H9 (cell line): Measurements from ENCODE around the gene CDK10. TPM values are rescaled to one million over a fixed set of nuclear protein-coding genes. Genes with fewer than 3 reads are reported as not detected.

ENCODE experiments used
- DNase-seq: peaks from one replicate; pipeline ENCODE4 v3.0.0-alpha.2; 2017
- H2AFZ ChIP-seq: one replicate; pipeline ENCODE4 v1.6.1; 2013; ENCODE audit warnings: mild to moderate bottlenecking, low read length, control low read depth, moderate library complexity
- H2AK5ac ChIP-seq: 2 replicates; pipeline ENCODE4 v1.6.1; 2013; ENCODE audit warnings: low read length, control low read depth, mixed read lengths; ENCODE audit not compliant: insufficient read length
- H2BK120ac ChIP-seq: one replicate; pipeline ENCODE4 v1.6.1; 2013; ENCODE audit warnings: low read depth, mild to moderate bottlenecking, low read length, control low read depth, inconsistent platforms; ENCODE audit not compliant: poor library complexity, severe bottlenecking
- H2BK12ac ChIP-seq: 2 replicates; pipeline ENCODE4 v1.6.1; 2013; ENCODE audit warnings: low read length, control low read depth, mixed read lengths, low read depth; ENCODE audit not compliant: insufficient read length
- H2BK15ac ChIP-seq: 2 replicates; pipeline ENCODE4 v1.6.1; 2013; ENCODE audit warnings: low read depth, low read length, control low read depth
- H2BK20ac ChIP-seq: one replicate; pipeline ENCODE4 v1.6.1; 2013; ENCODE audit warnings: low read depth, mild to moderate bottlenecking, low read length, control low read depth, inconsistent platforms; ENCODE audit not compliant: poor library complexity, severe bottlenecking
- H2BK5ac ChIP-seq: 2 replicates; pipeline ENCODE4 v1.6.1; 2013; ENCODE audit warnings: low read length, control low read depth, mixed read lengths; ENCODE audit not compliant: insufficient read length
- H3K14ac ChIP-seq: 2 replicates; pipeline ENCODE4 v1.6.1; 2013; ENCODE audit warnings: low read length, control low read depth; ENCODE audit not compliant: insufficient read depth
- H3K18ac ChIP-seq: 2 replicates; pipeline ENCODE4 v1.6.1; 2013; ENCODE audit warnings: low read depth, mild to moderate bottlenecking, mixed read lengths, low read length, control low read depth; ENCODE audit not compliant: insufficient read length
- H3K23ac ChIP-seq: 2 replicates; pipeline ENCODE4 v1.6.1; 2013; ENCODE audit warnings: low read length, control low read depth, mixed read lengths, low read depth; ENCODE audit not compliant: insufficient read length
- H3K23me2 ChIP-seq: 2 replicates; pipeline ENCODE4 v1.6.1; 2013; ENCODE audit warnings: low read depth, mild to moderate bottlenecking, mixed read lengths, low read length, control low read depth; ENCODE audit not compliant: insufficient read length, poor library complexity, severe bottlenecking
- H3K27ac ChIP-seq: 2 replicates; pipeline ENCODE4 v1.5.1; 2013; ENCODE audit warnings: low read length, control low read depth, mixed read lengths, low read depth; ENCODE audit not compliant: insufficient read length
- H3K27me3 ChIP-seq: 2 replicates; pipeline ENCODE4 v1.6.1; 2013; ENCODE audit warnings: low read length, control low read depth, inconsistent platforms; ENCODE audit not compliant: insufficient read depth
- H3K4ac ChIP-seq: 2 replicates; pipeline ENCODE4 v1.6.1; 2013; ENCODE audit warnings: low read depth, mild to moderate bottlenecking, control low read depth, inconsistent platforms, low read length, moderate library complexity
- H3K4me1 ChIP-seq: 2 replicates; pipeline ENCODE4 v1.6.1; 2013; ENCODE audit warnings: low read length, control low read depth, inconsistent platforms; ENCODE audit not compliant: insufficient read depth
- H3K4me2 ChIP-seq: 2 replicates; pipeline ENCODE4 v1.6.1; 2013; ENCODE audit warnings: low read length, control low read depth, mixed read lengths; ENCODE audit not compliant: insufficient read length, insufficient read depth
- H3K56ac ChIP-seq: 2 replicates; pipeline ENCODE4 v1.6.1; 2013; ENCODE audit warnings: low read depth, mild to moderate bottlenecking, mixed read lengths, low read length, control low read depth; ENCODE audit not compliant: insufficient read length
- H3K79me1 ChIP-seq: 2 replicates; pipeline ENCODE4 v1.6.1; 2013; ENCODE audit warnings: low read depth, mild to moderate bottlenecking, moderate library complexity, low read length, control low read depth, inconsistent platforms; ENCODE audit not compliant: insufficient read depth, poor library complexity, severe bottlenecking
- H3K79me2 ChIP-seq: 2 replicates; pipeline ENCODE4 v1.6.1; 2013; ENCODE audit warnings: low read length, control low read depth, inconsistent platforms; ENCODE audit not compliant: insufficient read depth
- H3K9ac ChIP-seq: 2 replicates; pipeline ENCODE4 v1.6.1; 2013; ENCODE audit warnings: low read length, control low read depth, mixed read lengths; ENCODE audit not compliant: insufficient read length; ENCODE audit errors: extremely low read depth
- H3K9me3 ChIP-seq: one replicate; pipeline ENCODE4 v1.6.1; 2013; ENCODE audit warnings: low read depth, low read length, inconsistent platforms; ENCODE audit not compliant: control insufficient read depth
- H3T11ph ChIP-seq: one replicate; pipeline ENCODE4 v1.6.1; 2013; ENCODE audit warnings: mild to moderate bottlenecking, low read length, control low read depth, inconsistent platforms
- H4K20me1 ChIP-seq: one replicate; pipeline ENCODE4 v1.6.1; 2013; ENCODE audit not compliant: control insufficient read depth, insufficient read length, insufficient read depth
- H4K5ac ChIP-seq: 2 replicates; pipeline ENCODE4 v1.6.1; 2013; ENCODE audit warnings: low read depth, mild to moderate bottlenecking, mixed read lengths, low read length, control low read depth; ENCODE audit not compliant: insufficient read length
- H4K8ac ChIP-seq: replicated peaks from 2 replicates; pipeline ENCODE4 v1.6.1; 2013; ENCODE audit warnings: low read length, control low read depth, mixed read lengths, low read depth; ENCODE audit not compliant: insufficient read length
- H4K91ac ChIP-seq: 2 replicates; pipeline ENCODE4 v1.6.1; 2013; ENCODE audit warnings: low read depth, mild to moderate bottlenecking, moderate library complexity, mixed read lengths, low read length, control low read depth; ENCODE audit not compliant: insufficient read length
- H3K27ac Mint-ChIP-seq, 3 experiments: 2 replicates in 2 of 3; 3 replicates in 1 of 3; pipeline ENCODE4 v1.8.0; 2020 to 2021; ENCODE audit warnings: mixed read lengths in 3 of 3, mild to moderate bottlenecking in 1 of 3, moderate library complexity in 1 of 3
- H3K27me3 Mint-ChIP-seq: 2 replicates; pipeline ENCODE4 v1.8.0; 2021; ENCODE audit warnings: low read depth, mild to moderate bottlenecking, moderate library complexity, mixed read lengths
- H3K36me3 Mint-ChIP-seq, 3 experiments: 2 replicates in 2 of 3; 3 replicates in 1 of 3; pipeline ENCODE4 v1.8.0; 2020 to 2021; ENCODE audit warnings: low read depth in 3 of 3, mixed read lengths in 3 of 3; ENCODE audit not compliant: insufficient read depth in 1 of 3
- H3K4me1 Mint-ChIP-seq, 2 experiments: 2 replicates each; pipeline ENCODE4 v1.8.0; 2020; ENCODE audit warnings: mixed read lengths in 2 of 2
- H3K4me3 Mint-ChIP-seq, 2 experiments: 2 replicates in 1 of 2; 3 replicates in 1 of 2; pipeline ENCODE4 v1.8.0; 2020 to 2021; ENCODE audit warnings: mild to moderate bottlenecking in 2 of 2, mixed read lengths in 2 of 2, moderate library complexity in 1 of 2
- H3K9me3 Mint-ChIP-seq, 2 experiments: 2 replicates in 1 of 2; 3 replicates in 1 of 2; pipeline ENCODE4 v1.8.0; 2020; ENCODE audit warnings: mild to moderate bottlenecking in 2 of 2, mixed read lengths in 2 of 2, moderate library complexity in 1 of 2
- CTCF ChIP-seq: fragments of 200-600 bp; sonication (generic); conservative IDR thresholded peaks from 3 replicates; pipeline ENCODE4 v1.8.0; 2021; ENCODE audit warnings: antibody characterized with exemption, mild to moderate bottlenecking
- WGBS: extraction: QIAGEN DNeasy Blood & Tissue Kit; methylation state at CpG from one replicate; pipeline ENCODE4 v1.1.7; 2013; ENCODE audit warnings: missing lambda C conversion rate, low lambda C conversion rate, mixed read lengths; ENCODE audit not compliant: insufficient read length; ENCODE audit errors: extremely low coverage; 5-methylcytosine and 5-hydroxymethylcytosine counted together
- total RNA-seq: library from RNA; stranded (reverse); gene quantifications from 2 replicates; pipeline ENCODE4 v1.2.1, GENCODE V29; 2021

The CDK10 gene
- total RNA-seq, 1 experiment from 2014 or later = 77.1 TPM

GRCh38 chr16:89690392-89690901 lies 4.0 kb downstream of the CDK10 start:
- Histone ChIP-seq H4K8ac (no peak overlapping the region), H4K5ac (no peak overlapping the region), H2BK12ac (no peak overlapping the region), H2AK5ac (no peak overlapping the region), H3K23me2 (peaks cover 8% of the 10 kb centered on the region), H3K14ac (no peak overlapping the region), H2BK15ac (no peak overlapping the region), H3K4me2 (no peak overlapping the region), H3K23ac (no peak overlapping the region), H2BK5ac (no peak overlapping the region), H4K91ac (no peak overlapping the region), H3T11ph (no peak overlapping the region), H3K27me3 (no peaks in the 10 kb centered on the region), H3K18ac (no peak overlapping the region), H3K4me1 (no peaks in the 10 kb centered on the region), H2AFZ (no peak overlapping the region), H4K20me1 (no peaks in the 10 kb centered on the region), H2BK20ac (no peak overlapping the region), H3K9me3 (peaks cover 4% of the 10 kb centered on the region), H3K4ac (no peak overlapping the region), H3K79me1 (no peaks in the 10 kb centered on the region), H3K56ac (no peak overlapping the region), H3K79me2 (no peaks in the 10 kb centered on the region), H2BK120ac (no peak overlapping the region), H3K9ac (no peak overlapping the region), H3K27ac (no peak overlapping the region)
- Mint-ChIP-seq H3K27me3 (peaks cover 5% of the 10 kb centered on the region), H3K9me3 (peaks cover 6 to 8% of the 10 kb centered on the region in 2 experiments), H3K4me3 (no peak overlapping the region; a peak in 2 of 5 replicates), H3K27ac (peak overlapping the region in 1 of 3 experiments; percentile 49; a peak in 1 of 7 replicates), H3K4me1 (peaks cover 6 to 7% of the 10 kb centered on the region in 2 experiments), H3K36me3 (peaks cover 43 to 72% (median 54%) of the 10 kb centered on the region in 3 experiments)
- TF ChIP-seq CTCF = no peak
- no CpG with 5 or more reads among the region's 16 CpGs for WGBS
- DNase-seq = no peak
